Activated T-cell treated with anti-CD3 and anti-CD28 coated beads, Interleukin-2, amount 50 U/mL, for 48 hours (primary cell): Measurements from ENCODE around the gene RLF.

Experiments
- DNase-seq, 2 experiments: peaks; one replicate each; pipeline ENCODE4 v3.0.0-alpha.2; 2020

The RLF gene

GRCh38 chr1:40276122-40276521 lies 114.9 kb downstream of the RLF start:
- no peak for DNase-seq

- DNase-seq = no peak
Measured at GRCh38 chr1:40281853-40282252, 120.7 kb downstream of the RLF start.
